Choroid plexus epithelial cell (primary cell): ENCODE data around the gene MRC2.
"Not testable (repeated sequence)": the region's sequence is repeated elsewhere in the genome, so short reads cannot be mapped to it uniquely, and the experiment has no call there.

Experiments
- DNase-seq: peaks from one replicate; pipeline ENCODE4 v3.0.0-alpha.2; 2010; ENCODE audit warnings: low read depth
- H3K4me3 ChIP-seq: 2 replicates; pipeline ENCODE4 v1.5.1; 2011; ENCODE audit warnings: low read depth, mild to moderate bottlenecking, control low read depth, low read length, moderate library complexity
- CTCF ChIP-seq: conservative IDR thresholded peaks from 2 replicates; pipeline ENCODE4 v1.5.1; 2011; ENCODE audit warnings: low read depth, mild to moderate bottlenecking, control low read depth, inconsistent platforms, low read length, moderate library complexity

MRC2 gene

GRCh38 chr17:62591333-62591732 is 36.1 kb upstream of the MRC2 start:
- no peak for DNase-seq
- no peak for TF ChIP-seq CTCF
- no peak overlapping the region for H3K4me3 ChIP-seq

- peak; percentile 62 for DNase-seq
- not testable (repeated sequence) for H3K4me3 ChIP-seq
These were observed 35.6 kb upstream of the MRC2 start for GRCh38 chr17:62591822-62592221.

GRCh38 chr17:62592341-62593099 is 35.0 kb upstream of the MRC2 start:
- peak; percentile 83 for DNase-seq
- peak; percentile 41 for TF ChIP-seq CTCF
- no peak overlapping the region for H3K4me3 ChIP-seq

- DNase-seq = no peak
These were observed 32.0 kb upstream of the MRC2 start for GRCh38 chr17:62595484-62595883.

GRCh38 chr17:62596662-62597061 is 30.8 kb upstream of the MRC2 start:
- no peak overlapping the region for H3K4me3 ChIP-seq
- no peak for TF ChIP-seq CTCF
- DNase-seq = no peak

More at GRCh38 chr17:62595484-62595883, 32.0 kb upstream of the MRC2 start:
- H3K4me3 ChIP-seq = no peak overlapping the region
- TF ChIP-seq CTCF = no peak

GRCh38 chr17:62597150-62597549 is 30.3 kb upstream of the MRC2 start:
- TF ChIP-seq CTCF = no peak

GRCh38 chr17:62597920-62598319 is 29.6 kb upstream of the MRC2 start:
- DNase-seq = peak; percentile 68
- H3K4me3 ChIP-seq = no peak overlapping the region
- TF ChIP-seq CTCF = no peak

More at GRCh38 chr17:62597150-62597549, 30.3 kb upstream of the MRC2 start:
- no peak overlapping the region for H3K4me3 ChIP-seq
- DNase-seq = no peak
